NCI-H460 (cell line): ENCODE measurements around the gene CDK18. TPM values are rescaled to one million over a fixed set of nuclear protein-coding genes. Genes with fewer than 3 reads are reported as not detected.

ENCODE experiments used
- DNase-seq: peaks from one replicate; pipeline ENCODE4 v3.0.0-alpha.2; 2016; ENCODE audit warnings: low read depth; ENCODE audit errors: extremely low read depth
- small RNA-seq, 2 experiments: library from RNA; depleted of rRNA; stranded (forward); fragments of <200 nt; gene quantifications; one replicate each; pipeline ENCODE3, GENCODE V24; 2014
- total RNA-seq: library from RNA; depleted of rRNA; stranded (reverse); fragments of >200 nt; shearing (Covaris generic); gene quantifications from 2 replicates; pipeline ENCODE4 v1.2.3, GENCODE V29; 2014; rRNA removed

CDK18 gene
- total RNA-seq, 1 experiment from 2014 or later: 0.27 TPM

GRCh38 chr1:205582046-205582445, 77.6 kb downstream of the CDK18 start:
- DNase-seq: no peak

Small RNA genes within 50 kb of the gene (small RNA-seq; reads per million reads assigned to genes)
- 0 to 0.12 reads per million in 2 experiments for gene RNU2-19P

Other genes starting within 250 kb of the CDK18 start
- 5.4 and 6.7 TPM in 2 replicates for gene NUAK2, start 182.9 kb upstream of the CDK18 start, total RNA-seq
- not detected in 2 replicates for gene KLHDC8A, start 147.7 kb upstream of the CDK18 start, total RNA-seq
- gene LEMD1, start 82.6 kb upstream of the CDK18 start, total RNA-seq: not detected in 2 replicates
- gene BLACAT1, start 48.6 kb upstream of the CDK18 start, total RNA-seq: not detected in 2 replicates
- 41.5 and 41.8 TPM in 2 replicates for gene ELK4, start 127.3 kb downstream of the CDK18 start, total RNA-seq
- gene SLC45A3, start 175.8 kb downstream of the CDK18 start, total RNA-seq: 2.0 and 2.1 TPM in 2 replicates
- gene NUCKS1, start 245.5 kb downstream of the CDK18 start, total RNA-seq: 269 and 297 TPM in 2 replicates